Neuronal stem cell (in vitro differentiated cells): Measurements from ENCODE around the gene WTAP. TPM values are rescaled to one million over a fixed set of nuclear protein-coding genes. Genes with fewer than 3 reads are reported as not detected.

Experiments
- DNase-seq: peaks from one replicate; pipeline ENCODE4 v3.0.0-alpha.2; 2013; ENCODE audit warnings: low spot score
- H2AFZ ChIP-seq: one replicate; pipeline ENCODE4 v1.6.1; 2013; ENCODE audit warnings: mild to moderate bottlenecking, low read length, inconsistent platforms
- H2AK5ac ChIP-seq: 2 replicates; pipeline ENCODE4 v1.6.1; 2013; ENCODE audit warnings: low read depth, mild to moderate bottlenecking, inconsistent platforms, low read length, moderate library complexity, mixed read lengths
- H2BK120ac ChIP-seq: 2 replicates; pipeline ENCODE4 v1.6.1; 2013; ENCODE audit warnings: low read depth, mild to moderate bottlenecking, inconsistent platforms, low read length, moderate library complexity, mixed read lengths
- H2BK12ac ChIP-seq: one replicate; pipeline ENCODE4 v1.6.1; 2013; ENCODE audit warnings: low read length, inconsistent platforms
- H2BK15ac ChIP-seq: 2 replicates; pipeline ENCODE4 v1.6.1; 2013; ENCODE audit warnings: mild to moderate bottlenecking, low read length, inconsistent platforms, mixed read lengths
- H2BK5ac ChIP-seq: one replicate; pipeline ENCODE4 v1.6.1; 2013; ENCODE audit warnings: inconsistent platforms, mild to moderate bottlenecking, low read length, moderate library complexity
- H3K14ac ChIP-seq: one replicate; pipeline ENCODE4 v1.6.1; 2013; ENCODE audit warnings: low read length, inconsistent platforms
- H3K18ac ChIP-seq: 2 replicates; pipeline ENCODE4 v1.6.1; 2013; ENCODE audit warnings: low read length, inconsistent platforms
- H3K23ac ChIP-seq: 2 replicates; pipeline ENCODE4 v1.6.1; 2013; ENCODE audit warnings: low read depth, mild to moderate bottlenecking, mixed read lengths, low read length, inconsistent platforms; ENCODE audit not compliant: poor library complexity
- H3K27ac ChIP-seq: replicated peaks from 3 replicates; pipeline ENCODE4 v1.5.1; 2013; ENCODE audit warnings: low read length, inconsistent platforms
- H3K27me3 ChIP-seq, 3 experiments: 2 replicates each; pipeline ENCODE4 v1.6.1; 2013; ENCODE audit warnings: low read length in 3 of 3, mild to moderate bottlenecking in 2 of 3, inconsistent platforms in 1 of 3, low read depth in 1 of 3, mixed read lengths in 1 of 3, moderate library complexity in 1 of 3; ENCODE audit not compliant: control insufficient read depth in 3 of 3, insufficient read depth in 3 of 3
- H3K36me3 ChIP-seq, 2 donors: replicated peaks in 1 of 2; 2 replicates each; pipeline ENCODE4 v1.6.1; 2013; ENCODE audit warnings: low read length in 2 of 2; ENCODE audit not compliant: control insufficient read depth in 2 of 2, insufficient read depth in 2 of 2
- H3K4ac ChIP-seq: 2 replicates; pipeline ENCODE4 v1.6.1; 2013; ENCODE audit warnings: inconsistent platforms, mild to moderate bottlenecking, low read length, moderate library complexity
- H3K4me1 ChIP-seq, 2 donors: 1 replicate in 1 of 2; 2 replicates in 1 of 2; pipeline ENCODE4 v1.6.1; 2013; ENCODE audit warnings: low read length in 2 of 2, low read depth in 1 of 2; ENCODE audit not compliant: control insufficient read depth in 2 of 2, insufficient read depth in 1 of 2
- H3K4me2 ChIP-seq: one replicate; pipeline ENCODE4 v1.6.1; 2013; ENCODE audit warnings: mild to moderate bottlenecking, low read length, inconsistent platforms; ENCODE audit not compliant: insufficient read depth, poor library complexity, severe bottlenecking
- H3K4me3 ChIP-seq, 2 donors: 2 replicates each; pipeline ENCODE4 v1.5.1; 2013; ENCODE audit warnings: low read length in 2 of 2, mild to moderate bottlenecking in 2 of 2, inconsistent platforms in 1 of 2, moderate library complexity in 1 of 2
- H3K79me1 ChIP-seq: one replicate; pipeline ENCODE4 v1.6.1; 2013; ENCODE audit warnings: low read depth, mild to moderate bottlenecking, inconsistent platforms, low read length, moderate library complexity
- H3K9ac ChIP-seq: one replicate; pipeline ENCODE4 v1.6.1; 2013; ENCODE audit warnings: mild to moderate bottlenecking, low read depth, low read length, inconsistent platforms; ENCODE audit not compliant: poor library complexity
- H3K9me3 ChIP-seq, 2 donors: replicated peaks in 1 of 2; 2 replicates each; pipeline versions ENCODE3 to v1.6.1; 2013; ENCODE audit warnings: low read length in 2 of 2, mild to moderate bottlenecking in 2 of 2, inconsistent platforms in 1 of 2, low read depth in 1 of 2, mixed read lengths in 1 of 2, moderate library complexity in 1 of 2; ENCODE audit not compliant: control insufficient read depth in 2 of 2, insufficient read depth in 1 of 2
- H4K8ac ChIP-seq: one replicate; pipeline ENCODE4 v1.6.1; 2013; ENCODE audit warnings: low read depth, mild to moderate bottlenecking, inconsistent platforms, low read length, moderate library complexity
- H4K91ac ChIP-seq: one replicate; pipeline ENCODE4 v1.6.1; 2013; ENCODE audit warnings: low read length, low read depth, mild to moderate bottlenecking, inconsistent platforms; ENCODE audit not compliant: poor library complexity
- WGBS, 2 donors: extraction: QIAGEN DNeasy Blood & Tissue Kit; methylation state at CpG; one replicate each; pipeline ENCODE4 v1.1.7; 2013; ENCODE audit warnings: missing lambda C conversion rate in 2 of 2, mixed read lengths in 1 of 2; ENCODE audit not compliant: insufficient read length in 2 of 2, insufficient replicate concordance in 1 of 2; ENCODE audit errors: extremely low coverage in 2 of 2; 5-methylcytosine and 5-hydroxymethylcytosine counted together
- small RNA-seq: library from polyadenylated mRNA; stranded (forward); fragments of <200 nt; extraction: miRNeasy Mini kit (QIAGEN cat#:217004); gene quantifications from one replicate; pipeline ENCODE3, GENCODE V24; 2013; ENCODE audit not compliant: insufficient read depth

The WTAP gene

GRCh38 chr6:159804504-159804903 is 77.2 kb downstream of the WTAP start:
- no peak overlapping the region for H3K4ac ChIP-seq
- H3K27ac ChIP-seq: no peak overlapping the region
- H2BK15ac ChIP-seq: no peak overlapping the region
- peaks cover 0 to 5% of the 10 kb centered on the region in 2 donors for H3K36me3 ChIP-seq
- no peak overlapping the region for H3K9ac ChIP-seq
- no peak overlapping the region for H2BK120ac ChIP-seq
- no peak overlapping the region for H4K91ac ChIP-seq
- H3K79me1 ChIP-seq: no peaks in the 10 kb centered on the region
- no peaks in the 10 kb centered on the region for H3K9me3 ChIP-seq
- H4K8ac ChIP-seq: no peak overlapping the region
- no peaks in the 10 kb centered on the region for H3K4me1 ChIP-seq
- no peak overlapping the region for H2AFZ ChIP-seq
- no peak overlapping the region for H3K18ac ChIP-seq
- no peak overlapping the region for H2AK5ac ChIP-seq
- no peak overlapping the region for H3K23ac ChIP-seq
- no peak for DNase-seq
- whole genome bisulfite sequencing, 2 donors: no CpG with 5 or more reads among the region's 10 CpGs
- no peak overlapping the region for H2BK12ac ChIP-seq
- no peak overlapping the region for H3K14ac ChIP-seq
- no peaks in the 10 kb centered on the region for H3K27me3 ChIP-seq
- H3K4me2 ChIP-seq: no peak overlapping the region
- no peak overlapping the region for H3K4me3 ChIP-seq
- H2BK5ac ChIP-seq: peak overlapping the region; percentile 89

DNA sequence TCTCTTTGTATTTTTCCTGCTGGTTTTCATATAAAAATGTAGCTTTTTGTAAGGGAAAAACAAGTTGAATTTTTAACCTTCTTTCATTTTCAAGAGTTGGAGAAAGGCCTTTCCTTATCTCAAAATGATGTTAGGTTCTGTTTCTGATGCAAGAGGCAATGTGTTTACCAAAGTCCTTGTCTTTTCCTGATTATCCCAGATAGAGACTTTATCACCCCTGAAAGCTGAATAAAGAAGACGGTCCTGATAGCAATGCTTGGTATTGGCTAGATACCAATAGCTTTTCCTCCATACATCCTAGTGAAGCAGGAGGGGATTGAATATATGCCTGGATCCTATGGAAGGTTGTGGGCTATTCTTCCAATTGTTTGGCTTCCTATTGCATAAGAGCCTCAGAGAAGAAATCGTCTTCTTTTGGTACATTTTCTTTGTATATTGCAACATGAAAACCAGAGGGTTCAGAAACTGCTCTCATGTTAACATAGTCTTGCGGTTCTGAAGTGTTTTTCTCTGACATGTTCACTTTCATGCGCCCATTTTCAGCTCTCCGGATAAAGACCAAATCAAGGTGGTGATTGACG is 78.2 kb downstream of the WTAP start:
- Histone ChIP-seq H2BK5ac (no peak overlapping the region), H3K9ac (no peak overlapping the region), H2AK5ac (no peak overlapping the region), H3K4me1 (peaks cover 0 to 2% of the 10 kb centered on the region in 2 donors), H3K4me2 (no peak overlapping the region), H3K36me3 (no peaks in the 10 kb centered on the region), H3K23ac (no peak overlapping the region), H3K27me3 (no peaks in the 10 kb centered on the region), H3K14ac (no peak overlapping the region), H2BK120ac (no peak overlapping the region), H4K91ac (no peak overlapping the region), H3K9me3 (no peaks in the 10 kb centered on the region), H4K8ac (no peak overlapping the region), H2BK12ac (no peak overlapping the region), H2BK15ac (no peak overlapping the region), H2AFZ (no peak overlapping the region), H3K18ac (no peak overlapping the region), H3K27ac (no peak overlapping the region), H3K79me1 (no peaks in the 10 kb centered on the region), H3K4me3 (no peak overlapping the region), H3K4ac (no peak overlapping the region)
- no CpG with 5 or more reads among the region's 6 CpGs for WGBS, 2 donors
- DNase-seq: no peak

Small RNA genes lying within 50 kb of the gene (small RNA-seq; reads per million reads assigned to genes)
- gene RNU4ATAC18P (not detected), gene SNORA20 (9.5 reads per million, percentile 54 among the genes with 10 or more reads in this experiment), gene SNORA29 (not detected)
